GM19467 (cell line): Measurements from ENCODE around the gene DENND1B.
"Not testable (repeated sequence)": the region's sequence is repeated elsewhere in the genome, so short reads cannot be mapped to it uniquely, and the experiment has no call there.

Experiments used
- ATAC-seq: cut with Tn5 transposase; IDR thresholded peaks from one replicate; pipeline ENCODE4 v1.9.1; 2021; ENCODE audit warnings: mild to moderate bottlenecking, moderate library complexity; ENCODE audit not compliant: unreplicated experiment

DENND1B gene

DNA sequence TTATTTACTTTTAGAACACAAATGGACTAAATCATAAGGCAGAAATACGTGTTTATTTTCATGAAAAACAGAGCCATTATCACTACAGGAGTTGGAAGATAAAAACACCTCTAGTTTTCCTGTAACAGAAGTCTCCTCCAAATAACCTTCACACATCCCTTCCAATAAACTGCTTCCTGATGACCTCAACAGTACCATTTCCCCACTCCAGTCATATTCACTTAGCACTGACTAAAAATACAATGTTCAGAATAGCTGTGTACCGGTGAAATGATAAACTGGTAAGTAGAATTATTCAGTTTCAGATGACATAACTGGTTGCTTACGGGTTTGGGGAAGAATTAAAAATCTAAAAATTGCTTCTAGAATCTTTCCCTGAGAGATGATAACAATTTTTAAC is 137.9 kb downstream of the DENND1B start:
- ATAC-seq: no peak

DNA sequence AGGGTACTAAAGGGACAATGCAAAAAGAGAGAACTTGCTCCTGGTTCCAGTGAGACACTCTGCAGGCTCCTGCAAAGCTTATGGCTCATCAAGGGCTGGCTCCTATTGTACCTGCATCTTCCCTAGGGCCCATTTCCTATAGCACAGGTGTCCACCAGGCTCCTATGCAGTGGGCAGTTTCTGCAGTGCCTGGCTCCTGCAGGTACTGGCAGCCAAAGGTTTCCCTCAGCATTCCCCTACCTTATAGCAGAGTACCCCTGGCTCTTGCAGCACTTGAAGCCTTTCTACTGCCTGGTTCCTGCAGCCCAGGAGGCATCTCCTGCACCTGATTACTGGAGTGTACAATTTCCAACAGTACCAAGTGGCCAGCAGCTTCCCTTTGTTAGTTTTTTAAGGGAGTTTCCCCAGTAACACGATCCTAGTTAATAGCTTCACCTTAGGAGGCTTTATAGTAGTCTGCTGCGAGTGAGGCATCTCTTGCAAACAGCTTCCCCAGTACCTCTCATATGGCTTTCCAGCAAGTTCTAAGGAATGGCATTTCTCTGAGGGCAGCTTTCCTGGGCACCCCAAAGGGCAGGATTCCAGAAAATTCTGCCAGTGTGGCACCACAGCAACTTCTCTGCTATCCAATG is 141.7 kb downstream of the DENND1B start:
- no peak for ATAC-seq

DNA sequence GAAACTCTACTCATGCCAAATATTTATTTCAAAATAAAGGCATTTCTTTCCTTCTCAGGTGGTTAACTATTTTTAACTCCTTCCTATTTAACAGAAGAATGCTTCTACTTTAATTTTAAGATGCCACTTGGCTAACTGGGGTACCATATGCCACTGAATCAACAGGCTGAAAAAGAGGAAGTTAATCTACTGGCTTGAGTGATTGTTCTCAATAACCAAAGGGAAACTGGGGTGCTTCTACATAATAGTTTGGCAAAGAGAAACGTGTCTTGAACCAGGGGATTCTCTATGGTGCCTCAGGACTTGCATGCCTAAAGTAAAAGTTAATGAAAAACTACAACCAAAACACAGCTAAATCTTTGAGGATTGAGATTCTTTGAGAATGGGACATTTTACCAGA is 142.6 kb downstream of the DENND1B start:
- no peak for ATAC-seq

DNA sequence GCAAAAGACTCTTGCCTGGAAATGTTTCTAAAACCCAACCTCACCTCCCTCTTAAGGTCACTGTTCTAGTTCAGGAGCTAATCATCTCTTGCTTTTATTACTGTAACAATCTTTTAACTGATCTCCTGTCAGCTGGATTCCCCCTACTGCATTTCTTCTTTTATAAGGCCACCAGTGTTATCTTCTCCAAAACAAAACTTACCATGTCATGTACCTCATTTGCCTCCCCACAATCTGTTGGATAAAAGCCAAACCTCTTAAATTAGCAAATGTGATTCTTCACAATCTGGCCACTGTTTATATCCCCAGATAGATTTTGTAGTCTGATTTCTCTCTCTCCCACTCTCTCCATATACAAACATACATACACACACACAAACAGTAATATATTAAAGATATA is 143.3 kb downstream of the DENND1B start:
- no peak for ATAC-seq

DNA sequence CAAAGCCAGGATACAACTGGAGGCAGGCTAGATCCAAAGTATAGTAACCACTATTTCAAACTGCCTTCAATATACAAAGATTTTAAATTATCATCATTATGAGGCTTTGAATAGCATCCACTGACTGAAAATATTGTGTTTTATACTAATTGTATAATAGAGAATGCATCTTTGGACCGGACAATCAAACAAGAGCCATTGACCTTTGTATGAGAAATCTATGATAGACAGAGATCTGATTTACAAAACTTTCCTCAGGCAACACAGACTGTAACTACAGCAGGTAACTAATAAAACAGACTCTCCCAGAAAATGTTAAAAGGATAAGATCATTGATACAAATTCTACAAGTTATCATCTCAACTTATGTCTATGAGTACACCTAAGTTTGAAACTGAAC is 152.9 kb downstream of the DENND1B start:
- ATAC-seq: no peak

DNA sequence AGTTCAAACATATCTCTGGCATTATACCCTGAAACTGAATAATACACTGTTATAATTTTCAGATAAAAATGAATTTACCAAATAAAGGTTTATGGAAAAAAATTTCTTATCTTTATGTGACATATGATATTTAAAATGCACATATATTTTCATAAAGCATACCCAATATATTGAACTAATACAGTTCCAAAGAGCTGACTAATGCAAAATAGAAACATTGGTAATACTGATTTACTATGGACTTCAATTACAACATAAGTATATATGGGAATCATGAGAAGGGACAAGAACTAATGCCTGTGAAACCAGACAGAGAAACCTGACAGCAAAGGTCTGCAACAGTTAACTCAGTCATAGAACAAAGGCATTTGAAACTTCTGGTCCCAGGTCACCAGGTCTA is 153.5 kb downstream of the DENND1B start:
- no peak for ATAC-seq

DNA sequence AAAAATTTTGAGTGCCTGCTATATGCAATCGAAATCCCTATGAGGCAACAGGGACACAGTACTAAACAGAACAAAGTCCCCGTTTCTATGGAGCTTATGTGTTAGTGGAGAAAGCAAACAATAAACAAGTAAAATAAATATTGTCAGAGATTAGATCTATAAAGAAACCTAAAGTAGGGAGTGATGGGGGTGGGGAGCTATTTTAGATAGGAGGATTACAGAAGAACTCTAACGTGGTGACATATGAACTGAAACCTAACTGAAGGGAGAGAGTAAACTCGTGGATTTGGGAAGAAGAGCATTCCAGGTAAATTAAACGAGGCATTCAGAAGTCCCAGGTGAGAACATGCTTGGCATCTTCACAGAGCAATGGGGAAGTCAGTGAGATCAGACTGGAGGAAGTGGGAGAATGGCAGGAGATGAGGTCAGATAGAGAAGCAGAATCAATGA is 154.5 kb downstream of the DENND1B start:
- ATAC-seq: no peak

DNA sequence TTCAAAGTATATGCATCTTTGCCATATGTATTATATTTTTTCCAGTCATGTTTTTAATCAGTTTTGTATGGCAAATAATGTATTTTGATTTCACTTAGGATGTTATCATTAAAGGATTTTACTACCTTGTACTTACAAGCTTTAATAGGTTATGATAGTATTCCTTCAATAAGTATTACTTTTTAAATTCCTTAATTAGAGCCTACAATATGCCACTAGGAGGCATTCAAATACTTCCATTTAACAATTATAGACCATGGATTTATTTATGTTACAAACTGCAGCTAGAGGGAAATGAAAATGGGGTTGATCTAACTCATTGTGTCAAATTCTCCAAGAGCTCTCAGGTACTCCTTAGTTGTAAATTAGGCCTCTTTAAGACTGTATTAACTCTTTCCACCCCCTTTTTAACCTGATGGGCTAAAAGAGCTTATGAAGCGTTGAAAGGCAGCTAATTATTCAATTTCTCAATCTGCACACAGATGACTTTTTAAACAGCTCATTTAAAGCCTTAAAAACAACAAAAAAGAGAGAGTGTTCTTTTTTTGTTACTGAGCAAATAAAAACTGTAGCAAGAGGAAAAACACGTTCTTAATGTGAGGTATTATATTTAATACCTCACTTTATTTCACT is 156.2 kb downstream of the DENND1B start:
- no peak for ATAC-seq

DNA sequence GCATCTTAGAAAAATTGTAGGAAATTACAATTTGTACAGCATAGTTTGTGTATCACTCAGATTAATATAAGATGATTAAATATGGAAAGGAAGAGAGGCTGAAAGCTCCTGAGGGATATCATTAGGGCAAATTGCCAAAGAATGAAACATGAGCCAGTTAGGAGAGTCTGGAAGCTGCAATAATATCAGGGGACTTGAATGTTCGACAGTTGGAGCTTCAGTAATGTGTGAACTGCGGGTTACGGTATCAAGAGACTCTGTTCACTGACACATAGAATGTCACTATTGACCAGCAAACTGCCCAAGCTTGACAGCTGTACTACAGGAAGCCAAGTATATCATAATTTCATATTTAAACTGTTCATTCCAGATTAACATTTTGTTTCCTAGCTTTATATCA is 157.2 kb downstream of the DENND1B start:
- no peak for ATAC-seq

DNA sequence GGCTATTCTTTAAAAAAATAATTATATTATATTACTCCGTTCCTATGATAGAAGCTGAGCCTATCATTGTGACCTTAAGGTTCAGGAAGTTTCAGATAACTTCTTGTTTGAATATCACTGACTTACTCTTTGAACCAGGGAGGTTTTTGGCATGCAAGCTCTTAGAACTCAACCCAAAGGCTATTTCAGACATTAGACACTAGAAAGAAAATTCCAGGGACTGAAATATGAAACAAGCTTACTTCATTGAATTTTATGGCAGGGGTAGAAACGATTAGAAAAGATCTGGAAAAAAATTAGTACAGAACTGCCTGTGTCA is 159.6 kb downstream of the DENND1B start:
- ATAC-seq: no peak

DNA sequence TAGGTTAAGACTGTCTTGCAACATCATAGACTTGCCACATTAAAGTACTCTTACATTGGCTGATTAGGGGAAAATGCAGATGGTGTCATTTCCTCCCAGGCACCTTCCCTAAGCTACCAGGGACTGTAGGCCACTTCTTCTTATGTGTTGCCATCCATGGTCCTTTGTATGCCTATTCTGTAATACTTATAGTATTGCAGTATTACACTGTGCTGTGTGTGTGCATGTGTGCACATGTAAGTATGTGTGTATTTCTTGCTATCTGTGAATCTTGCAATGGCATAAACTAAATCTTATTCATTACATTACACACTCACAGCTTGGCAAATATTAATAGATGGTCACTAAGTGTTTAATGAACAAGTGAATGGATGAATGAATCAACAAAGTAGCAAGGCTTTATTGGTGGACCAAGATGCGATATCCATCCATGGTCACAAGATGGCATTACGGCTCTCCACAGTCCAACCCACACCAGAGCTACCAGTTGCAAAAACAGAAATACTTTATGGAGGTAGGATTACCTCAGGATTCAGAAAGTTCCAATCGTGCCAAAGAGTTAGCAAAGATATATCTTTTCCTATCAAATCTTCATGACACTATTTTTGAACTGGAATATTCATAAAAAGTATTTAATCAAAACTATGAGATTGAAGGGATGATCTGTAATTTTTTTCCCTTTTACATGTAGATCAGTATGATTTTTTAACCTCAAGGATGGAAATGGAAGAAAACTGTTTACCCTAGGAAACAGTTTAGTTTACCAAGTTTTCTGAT is 160.2 kb downstream of the DENND1B start:
- no peak for ATAC-seq

DNA sequence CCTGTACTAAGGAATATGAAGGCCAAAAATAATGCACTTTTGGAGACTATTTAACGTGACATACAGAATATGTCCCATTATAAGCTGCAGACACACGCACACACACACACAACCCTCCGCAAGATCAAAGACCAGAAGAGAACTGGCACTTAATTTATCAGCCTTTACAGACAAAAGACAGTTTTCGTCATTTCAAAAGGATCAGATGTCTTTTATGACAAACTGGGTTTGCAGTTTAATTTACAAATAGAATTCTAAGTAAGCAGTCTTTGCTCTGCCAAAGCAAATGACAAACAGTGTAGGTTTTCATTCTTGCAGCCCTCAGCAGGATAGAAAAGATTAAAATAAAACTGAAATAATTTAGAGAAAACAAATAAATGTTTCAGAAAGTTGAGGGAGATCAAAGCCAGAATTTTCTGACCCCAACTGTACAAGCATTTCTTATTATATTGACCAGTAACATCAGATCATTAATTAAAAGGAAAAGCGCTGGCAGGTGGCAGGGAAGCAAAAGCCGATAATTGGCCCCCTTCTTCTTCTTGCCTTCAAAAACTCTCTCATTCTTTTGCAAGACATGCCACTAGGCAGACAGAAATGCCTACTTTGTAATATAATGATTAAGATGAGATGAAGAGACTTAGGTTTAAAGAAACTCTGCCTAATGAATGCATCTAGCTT is 169.0 kb downstream of the DENND1B start:
- no peak for ATAC-seq

DNA sequence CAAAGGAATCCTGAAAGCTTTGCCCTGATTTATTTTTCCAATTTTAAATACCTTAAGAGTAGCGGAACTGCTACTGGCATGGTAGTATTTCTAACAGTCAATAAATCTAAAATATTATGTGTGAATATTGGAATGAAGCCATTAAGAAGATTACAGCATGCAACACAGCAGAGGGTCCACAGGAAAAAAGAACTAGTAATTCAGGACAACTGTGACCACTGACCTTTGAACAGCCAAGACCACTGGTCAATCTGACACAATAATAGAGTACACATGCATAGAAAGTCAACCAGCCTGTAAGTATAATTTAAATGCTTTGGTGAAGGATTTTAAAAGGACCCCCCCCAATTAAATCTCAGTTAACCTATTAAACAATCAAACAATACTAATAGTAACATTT is 171.0 kb downstream of the DENND1B start:
- no peak for ATAC-seq

DNA sequence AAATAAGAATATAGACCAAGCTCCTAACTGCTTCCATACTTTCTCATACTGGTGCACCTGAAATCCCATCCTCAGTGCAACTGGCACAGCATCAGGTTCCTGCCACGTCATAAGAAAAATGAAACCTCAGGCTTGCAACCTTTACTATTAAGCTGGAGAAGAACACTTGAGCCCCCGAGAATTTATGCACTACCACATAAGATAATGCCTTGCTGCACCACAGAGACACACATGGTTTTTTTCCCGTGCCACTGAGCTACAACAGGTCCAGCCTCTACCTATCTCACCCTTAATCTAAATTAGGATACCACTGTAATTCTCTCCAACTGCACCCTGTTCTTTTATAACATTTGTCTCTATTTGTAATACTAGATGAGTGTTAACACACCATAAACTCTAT is 174.5 kb downstream of the DENND1B start:
- ATAC-seq: no peak

DNA sequence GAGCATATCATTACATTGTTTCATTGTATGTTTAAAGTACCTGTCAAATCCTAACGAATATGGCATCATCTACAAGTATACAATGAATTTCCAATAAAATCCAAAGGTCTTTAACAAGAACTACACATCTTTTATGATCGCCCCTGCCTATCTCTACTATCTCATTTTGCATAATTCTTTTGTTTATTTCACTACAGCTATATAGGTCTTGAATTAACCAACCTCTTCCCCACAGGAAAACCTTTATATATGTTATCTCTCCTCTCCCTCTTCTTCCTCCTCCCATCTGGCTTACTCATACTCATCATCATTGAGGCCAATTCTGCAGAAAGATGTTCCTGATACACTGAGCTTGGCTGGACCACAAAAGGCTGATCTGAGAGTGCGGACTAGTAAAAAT is 175.5 kb downstream of the DENND1B start:
- ATAC-seq: no peak

DNA sequence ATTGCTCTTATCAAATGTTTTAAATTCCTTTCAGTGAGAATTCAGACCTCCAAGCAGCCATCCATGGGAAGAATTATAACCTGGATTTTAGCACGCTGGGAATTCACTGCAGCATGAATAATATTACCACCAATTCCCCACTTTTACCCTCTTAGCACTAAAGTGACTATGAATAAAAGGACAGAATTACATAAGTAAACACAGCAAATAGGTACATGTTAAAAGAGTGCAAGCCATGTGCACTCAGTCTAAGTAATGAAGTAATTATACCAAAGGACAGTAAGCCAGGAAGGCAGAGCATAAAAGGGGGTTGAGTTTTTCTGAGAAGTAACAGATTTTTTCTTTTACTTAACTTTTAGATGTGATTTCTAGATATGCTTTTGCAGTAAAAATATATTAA is 176.3 kb downstream of the DENND1B start:
- ATAC-seq: no peak

DNA sequence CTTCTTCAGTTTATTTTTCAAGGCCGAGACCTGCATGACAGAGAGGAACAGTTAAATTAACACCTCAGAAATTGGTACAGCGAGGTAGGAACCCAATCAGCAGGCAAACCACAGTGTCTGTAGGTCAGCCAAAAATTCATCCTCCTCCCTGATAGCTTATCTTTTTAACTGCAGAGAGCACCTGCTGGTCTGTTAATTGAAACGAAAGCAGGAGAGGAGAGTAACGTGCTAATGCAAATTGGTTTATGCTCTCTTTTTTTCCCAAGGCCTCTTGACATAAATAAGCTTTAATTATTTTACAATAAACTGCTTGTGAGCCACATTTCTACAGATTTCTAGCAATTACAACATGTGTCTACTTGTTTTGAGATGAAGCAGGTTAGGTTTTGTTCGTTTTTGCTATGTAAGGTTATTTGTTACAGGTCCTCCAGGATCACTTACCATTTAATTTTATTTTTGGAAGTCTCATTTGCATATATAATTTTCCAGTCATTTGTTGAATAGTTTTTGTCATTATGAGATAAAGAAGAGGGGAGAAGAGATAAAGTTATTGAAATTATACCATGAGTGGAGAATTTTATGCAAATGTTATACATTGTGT is 179.9 kb downstream of the DENND1B start:
- no peak for ATAC-seq

DNA sequence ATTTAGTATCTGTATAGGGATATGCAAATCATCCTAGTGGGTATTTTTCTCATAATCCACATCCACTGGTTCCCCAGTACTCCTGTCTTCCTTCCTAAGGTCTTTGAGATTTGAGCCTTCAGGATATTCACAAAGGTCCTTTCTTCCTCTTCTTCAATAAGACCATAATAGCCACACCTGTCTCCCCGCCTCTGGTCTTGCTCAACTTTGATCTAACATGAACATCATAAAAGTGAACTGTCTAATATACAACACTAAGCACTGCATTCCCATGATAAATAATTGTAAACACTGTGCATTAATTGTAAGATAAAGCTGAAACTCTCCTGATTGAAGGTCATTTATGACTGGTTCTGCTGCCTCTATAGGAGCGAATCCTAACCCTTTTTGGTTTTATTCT is 184.6 kb downstream of the DENND1B start:
- ATAC-seq: no peak

DNA sequence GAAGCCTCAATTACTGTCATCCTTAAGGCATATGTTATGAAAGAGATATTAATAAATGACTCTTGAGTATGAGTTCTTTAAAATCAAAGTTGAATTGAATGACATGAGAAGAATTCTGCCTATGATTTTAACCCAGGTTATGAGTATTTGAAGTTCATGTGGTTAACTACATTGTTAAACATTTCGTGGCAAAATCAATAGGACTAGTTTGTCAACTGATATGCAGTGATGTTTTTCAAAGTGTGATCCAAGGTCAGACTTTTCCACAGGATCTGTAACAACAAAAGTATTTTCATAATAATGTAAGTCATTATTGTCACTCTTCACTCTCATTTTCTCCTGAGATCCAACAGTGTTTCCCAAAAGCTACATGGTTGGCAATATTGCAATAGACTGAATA is 189.5 kb downstream of the DENND1B start:
- ATAC-seq: no peak

DNA sequence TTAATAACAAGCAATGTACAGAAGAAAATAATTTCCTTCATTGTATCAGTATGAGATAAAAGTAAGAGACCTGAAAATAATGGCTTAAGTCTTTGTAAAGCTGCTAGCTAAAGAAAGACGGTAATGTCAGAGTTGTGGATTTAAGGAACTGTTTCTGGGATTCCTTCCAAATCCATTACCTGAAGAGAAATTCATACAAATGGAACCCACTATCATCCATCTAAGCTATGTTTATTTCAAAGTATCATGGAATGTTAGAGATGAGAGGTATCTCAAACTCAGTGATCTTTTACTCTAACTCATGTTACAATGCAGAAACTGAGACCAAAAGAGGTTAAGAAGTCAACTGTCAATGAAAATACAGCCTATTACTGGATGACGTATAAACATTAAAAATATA is 197.7 kb downstream of the DENND1B start:
- no peak for ATAC-seq

DNA sequence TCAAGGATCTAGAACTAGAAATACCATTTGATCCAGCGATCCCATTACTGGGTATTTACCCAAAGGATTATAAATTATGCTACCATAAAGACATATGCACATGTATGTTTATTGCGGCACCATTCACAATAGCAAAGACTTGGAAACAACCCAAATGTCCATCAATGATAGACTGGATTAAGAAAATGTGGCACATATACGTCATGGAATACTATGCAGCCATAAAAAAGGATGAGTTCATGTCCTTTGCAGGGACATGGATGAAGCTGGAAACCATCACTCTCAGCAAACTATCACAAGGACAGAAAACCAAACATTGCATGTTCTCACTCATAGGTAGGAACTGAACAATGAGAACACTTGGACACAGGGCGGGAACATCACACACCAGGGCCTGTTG is 199.7 kb downstream of the DENND1B start:
- not testable (repeated sequence) for ATAC-seq
